HepG2 (cell line): ENCODE measurements around the gene KANSL1. TPM values are rescaled to one million over a fixed set of nuclear protein-coding genes. Genes with fewer than 3 reads are reported as not detected.

Experiments
- BHLHE40 ChIP-seq: IDR thresholded peaks from 2 replicates; pipeline ENCODE4 v1.6.1; 2011; ENCODE audit warnings: low read length, improper control_type of control experiment
- CAMTA2 ChIP-seq: sonication (generic); formaldehyde crosslinking; IDR thresholded peaks from 2 replicates; pipeline ENCODE4 v1.4.0; 2020; ENCODE audit warnings: mild to moderate bottlenecking, missing genetic modification reagents, borderline replicate concordance
- ELK4 ChIP-seq: sonication (generic); formaldehyde crosslinking; IDR thresholded peaks from 2 replicates; pipeline ENCODE4 v1.9.0; 2021; ENCODE audit warnings: missing genetic modification reagents, borderline replicate concordance
- HMG20B ChIP-seq: conservative IDR thresholded peaks from 2 replicates; pipeline ENCODE4 v1.6.1; 2016; ENCODE audit warnings: missing genetic modification reagents, missing compliant biosample characterization
- JUNB ChIP-seq: sonication (generic); formaldehyde crosslinking; IDR thresholded peaks from 2 replicates; pipeline ENCODE4 v1.8.0; 2022; ENCODE audit warnings: missing genetic modification reagents, mild to moderate bottlenecking, borderline replicate concordance
- KAT2B ChIP-seq: fragments of 150-350 bp; IDR thresholded peaks from 2 replicates; pipeline ENCODE4 v1.6.1; 2014; ENCODE audit warnings: low read depth, low read length, borderline replicate concordance
- LCORL ChIP-seq, 2 experiments: fragments of 450-650 bp in 1 of 2; sonication (generic) in 1 of 2; formaldehyde crosslinking in 1 of 2; IDR thresholded peaks; 2 replicates each; pipeline versions ENCODE4 v1.5.0 to v1.6.1; 2017 to 2020; ENCODE audit warnings: antibody characterized with exemption in 1 of 2, missing genetic modification reagents in 1 of 2
- NFRKB ChIP-seq: fragments of 450-650 bp; IDR thresholded peaks from 2 replicates; pipeline ENCODE4 v1.6.1; 2017
- PREB ChIP-seq: sonication (generic); formaldehyde crosslinking; IDR thresholded peaks from 2 replicates; pipeline ENCODE4 v1.4.0; 2020; ENCODE audit warnings: missing genetic modification reagents
- SP140L ChIP-seq: sonication (generic); formaldehyde crosslinking; IDR thresholded peaks from 2 replicates; pipeline ENCODE4 v1.4.0; 2020; ENCODE audit warnings: missing genetic modification reagents, borderline replicate concordance
- SRSF9 ChIP-seq: fragments of 200-400 bp; formaldehyde crosslinking; IDR thresholded peaks from 2 replicates; pipeline ENCODE4 v1.6.1; 2018; ENCODE audit warnings: borderline replicate concordance, mild to moderate bottlenecking, low read depth, low read length; ENCODE audit not compliant: insufficient read depth, poor library complexity, severe bottlenecking
- TCF12 ChIP-seq, 2 experiments: fragments of 450-650 bp in 1 of 2; sonication (generic) in 1 of 2; formaldehyde crosslinking in 1 of 2; IDR thresholded peaks; 2 replicates each; pipeline versions ENCODE4 v1.6.1 to v1.8.0; 2017 to 2022; ENCODE audit warnings: antibody characterized with exemption in 1 of 2, mild to moderate bottlenecking in 1 of 2, missing genetic modification reagents in 1 of 2, moderate library complexity in 1 of 2
- YY1 ChIP-seq: IDR thresholded peaks from 2 replicates; pipeline ENCODE4 v1.6.1; 2011; ENCODE audit warnings: low read length, low read depth, moderate library complexity, mild to moderate bottlenecking; ENCODE audit not compliant: insufficient read depth, insufficient replicate concordance
- ZBTB44 ChIP-seq: sonication (generic); formaldehyde crosslinking; IDR thresholded peaks from 2 replicates; pipeline ENCODE4 v1.4.0; 2020; ENCODE audit warnings: missing genetic modification reagents
- ZBTB7A ChIP-seq: sonication (generic); formaldehyde crosslinking; IDR thresholded peaks from 2 replicates; pipeline ENCODE4 v1.8.0; 2022; ENCODE audit warnings: mild to moderate bottlenecking, missing genetic modification reagents
- ZNF432 ChIP-seq: sonication (generic); formaldehyde crosslinking; IDR thresholded peaks from 2 replicates; pipeline ENCODE4 v1.5.0; 2020; ENCODE audit warnings: missing genetic modification reagents, mild to moderate bottlenecking, borderline replicate concordance
- ZNF615 ChIP-seq: sonication (generic); formaldehyde crosslinking; IDR thresholded peaks from 2 replicates; pipeline ENCODE4 v1.5.0; 2020; ENCODE audit warnings: mild to moderate bottlenecking, missing genetic modification reagents, borderline replicate concordance
- ZNF660 ChIP-seq: sonication (generic); formaldehyde crosslinking; IDR thresholded peaks from 2 replicates; pipeline ENCODE4 v1.5.1; 2020; ENCODE audit warnings: mild to moderate bottlenecking, low read depth, missing genetic modification reagents, borderline replicate concordance
- ZNF672 ChIP-seq: sonication (generic); formaldehyde crosslinking; IDR thresholded peaks from 2 replicates; pipeline ENCODE4 v1.8.1; 2022; ENCODE audit warnings: missing genetic modification reagents
- ZNF747 ChIP-seq: sonication (generic); formaldehyde crosslinking; IDR thresholded peaks from 2 replicates; pipeline ENCODE4 v1.8.1; 2023; ENCODE audit warnings: missing genetic modification reagents, mild to moderate bottlenecking, borderline replicate concordance
- ZSCAN29 ChIP-seq: sonication (generic); formaldehyde crosslinking; conservative IDR thresholded peaks from 2 replicates; pipeline ENCODE4 v1.4.0; 2020; ENCODE audit warnings: mild to moderate bottlenecking, missing genetic modification reagents
- polyA plus RNA-seq, 8 experiments: library from polyadenylated mRNA; depleted of rRNA in 3 of 8; stranded (reverse) in 7 of 8; unstranded in 1 of 8; fragments of >200 nt; fragmentation: Illumina TruSeq in 4 of 8; extraction: Trizol in 4 of 8; gene quantifications; 2 replicates each; pipeline versions ENCODE4 v1.2.1 to v1.2.3, GENCODE V29; 2011 to 2016; ENCODE audit warnings: low read depth in 4 of 8, missing spikeins in 1 of 8, mixed read lengths in 1 of 8; ENCODE audit not compliant: insufficient read depth in 1 of 8
- total RNA-seq, 5 experiments: library from RNA; depleted of rRNA; stranded (reverse); fragments of >200 nt; fragmentation: Illumina TruSeq; extraction: Trizol; gene quantifications; 2 replicates each; pipeline ENCODE4 v1.2.3, GENCODE V29; 2016; ENCODE audit warnings: low read depth in 1 of 5
- TF ChIP-seq, protein P1 (sequence below): sonication (generic); formaldehyde crosslinking; IDR thresholded peaks from 2 replicates; pipeline ENCODE4 v1.5.0; 2020; ENCODE audit warnings: missing genetic modification reagents

The KANSL1 gene
- total and polyA plus RNA-seq, 2 of the 13 experiments (the other 11 are each of a cell fraction or from before 2014, with no cell fraction given): 24.0 to 59.6 TPM

GRCh38 chr17:46193151-46193625, at the start of gene KANSL1 (continued):
- TF ChIP-seq, protein P1, sequence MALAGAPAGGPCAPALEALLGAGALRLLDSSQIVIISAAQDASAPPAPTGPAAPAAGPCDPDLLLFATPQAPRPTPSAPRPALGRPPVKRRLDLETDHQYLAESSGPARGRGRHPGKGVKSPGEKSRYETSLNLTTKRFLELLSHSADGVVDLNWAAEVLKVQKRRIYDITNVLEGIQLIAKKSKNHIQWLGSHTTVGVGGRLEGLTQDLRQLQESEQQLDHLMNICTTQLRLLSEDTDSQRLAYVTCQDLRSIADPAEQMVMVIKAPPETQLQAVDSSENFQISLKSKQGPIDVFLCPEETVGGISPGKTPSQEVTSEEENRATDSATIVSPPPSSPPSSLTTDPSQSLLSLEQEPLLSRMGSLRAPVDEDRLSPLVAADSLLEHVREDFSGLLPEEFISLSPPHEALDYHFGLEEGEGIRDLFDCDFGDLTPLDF (CRISPR knock-in tag): no peak
- no peak for TF ChIP-seq ZNF747 (CRISPR knock-in tag)
- no peak for TF ChIP-seq ZNF432 (CRISPR knock-in tag)
- 0 out of 2 replicates have a peak, but pooled peaks have one; percentile 4 for TF ChIP-seq ZSCAN29 (CRISPR knock-in tag)
- no peak for TF ChIP-seq ZBTB44
- peak; percentile 96 for TF ChIP-seq YY1
- no peak for TF ChIP-seq KAT2B
- no peak for TF ChIP-seq ZNF615 (CRISPR knock-in tag)
- 0 out of 2 replicates have a peak, but pooled peaks have one; percentile 23 for TF ChIP-seq CAMTA2
- TF ChIP-seq BHLHE40: no peak
- no peak for TF ChIP-seq SRSF9
- TF ChIP-seq LCORL (IDR thresholded peaks at IDR 0.05): no peak
- TF ChIP-seq LCORL (CRISPR knock-in tag; IDR thresholded peaks at IDR 0.05): no peak
- TF ChIP-seq SP140L (CRISPR knock-in tag): no peak
- no peak for TF ChIP-seq JUNB (CRISPR knock-in tag)
- no peak for TF ChIP-seq TCF12 (IDR thresholded peaks at IDR 0.05)
- peak; percentile 36; the same call in 1 of the 2 replicates for TF ChIP-seq TCF12 (CRISPR knock-in tag; IDR thresholded peaks at IDR 0.05)
- no peak for TF ChIP-seq HMG20B
- TF ChIP-seq NFRKB: no peak
- TF ChIP-seq ZNF660 (CRISPR knock-in tag): no peak
- TF ChIP-seq ZNF672 (CRISPR knock-in tag): no peak
- TF ChIP-seq PREB (CRISPR knock-in tag): no peak
- no peak for TF ChIP-seq ZBTB7A (CRISPR knock-in tag)
- no peak for TF ChIP-seq ELK4 (CRISPR knock-in tag)
